GM12872 (cell line): Measurements from ENCODE around the gene RNU4-1.

Experiments
- CTCF ChIP-seq: IDR thresholded peaks from 3 replicates; pipeline ENCODE4 v1.5.1; 2011; ENCODE audit warnings: low read depth, mild to moderate bottlenecking, low read length, moderate library complexity; ENCODE audit not compliant: insufficient read depth

Gene RNU4-1

DNA sequence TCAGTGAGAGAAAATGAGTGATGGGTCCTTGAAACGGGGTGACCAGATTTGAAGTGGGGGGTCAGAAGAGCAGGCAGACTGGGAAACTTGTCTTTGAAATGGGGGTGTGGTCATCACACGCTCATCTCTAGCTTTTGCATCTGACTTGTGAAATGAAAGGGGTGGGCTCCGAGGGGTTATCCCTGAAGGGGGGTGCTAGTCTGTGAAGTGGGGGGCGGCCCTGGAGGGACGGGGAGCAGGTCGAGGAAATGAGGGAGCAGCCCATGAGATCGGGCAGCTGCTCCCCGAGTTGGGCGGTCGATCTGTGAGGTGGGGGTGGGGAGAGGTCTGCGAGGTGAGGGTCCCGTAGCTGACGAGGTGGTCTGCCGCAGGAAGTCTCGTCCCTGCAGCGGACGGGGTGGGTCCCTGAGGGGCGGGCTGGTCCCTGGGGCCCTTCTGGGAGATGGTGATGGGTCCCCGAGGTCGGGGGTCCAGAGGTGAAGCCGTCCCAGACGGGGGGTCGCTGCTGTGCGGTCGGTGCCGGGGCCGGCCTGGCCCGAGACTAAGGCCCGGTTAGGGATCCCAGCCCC lies 28.0 kb downstream of the RNU4-1 start:
- TF ChIP-seq CTCF = no peak

DNA sequence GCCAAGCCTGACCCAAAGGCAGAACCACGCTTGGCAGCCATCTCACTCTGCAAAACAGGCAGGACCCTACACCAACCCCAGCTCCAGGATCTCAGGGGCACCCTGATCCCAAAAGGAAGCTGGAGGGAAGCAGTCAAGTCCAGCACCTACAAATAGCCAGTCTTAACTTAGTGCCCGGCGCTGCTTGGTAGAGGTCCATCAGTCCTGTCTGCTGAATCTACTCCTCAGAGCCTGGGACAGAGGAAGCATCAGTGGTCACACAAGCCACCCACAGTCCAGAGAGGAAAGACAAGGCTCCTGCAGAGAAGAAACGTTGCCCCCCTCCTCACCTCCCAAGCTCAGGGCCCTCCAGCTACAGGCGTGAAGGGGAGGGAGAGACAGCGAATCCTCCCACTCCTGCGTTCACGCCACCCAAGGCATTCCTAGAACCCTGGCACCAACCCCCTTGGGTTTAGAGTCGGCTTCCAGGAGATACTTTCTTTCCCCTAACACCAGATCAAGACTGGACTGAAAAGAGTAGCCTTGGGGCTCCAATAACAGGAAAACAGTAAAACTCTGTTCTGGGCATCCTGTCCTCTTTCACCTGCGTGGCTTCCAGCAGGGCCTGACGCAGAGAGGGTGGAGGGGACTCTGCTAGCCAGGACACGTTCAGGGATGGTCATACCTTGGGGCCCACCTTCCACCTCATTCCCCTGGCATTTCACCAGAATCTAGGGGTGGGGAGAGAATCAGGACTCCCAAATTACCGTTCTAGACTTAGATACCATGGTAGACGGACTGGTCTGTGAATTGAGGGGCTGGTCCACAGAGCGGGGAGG lies 28.7 kb downstream of the RNU4-1 start:
- no peak for TF ChIP-seq CTCF

DNA sequence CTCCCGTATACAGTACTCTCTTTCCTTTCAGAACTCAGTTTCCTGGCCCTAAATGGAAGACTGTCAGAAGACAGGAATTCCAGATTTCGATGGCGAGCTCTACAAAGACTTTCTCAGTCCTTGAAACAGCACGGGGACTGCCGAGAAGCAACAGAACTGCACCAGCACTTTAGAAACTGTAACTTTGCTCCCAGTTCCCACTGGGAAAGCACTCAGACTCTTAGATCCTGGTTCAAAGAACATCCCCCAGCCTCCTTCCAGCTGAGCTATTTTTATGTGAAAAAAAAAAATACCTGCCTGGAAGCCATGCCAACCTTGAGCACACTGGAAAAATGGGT lies 29.3 kb downstream of the RNU4-1 start:
- TF ChIP-seq CTCF = no peak

DNA sequence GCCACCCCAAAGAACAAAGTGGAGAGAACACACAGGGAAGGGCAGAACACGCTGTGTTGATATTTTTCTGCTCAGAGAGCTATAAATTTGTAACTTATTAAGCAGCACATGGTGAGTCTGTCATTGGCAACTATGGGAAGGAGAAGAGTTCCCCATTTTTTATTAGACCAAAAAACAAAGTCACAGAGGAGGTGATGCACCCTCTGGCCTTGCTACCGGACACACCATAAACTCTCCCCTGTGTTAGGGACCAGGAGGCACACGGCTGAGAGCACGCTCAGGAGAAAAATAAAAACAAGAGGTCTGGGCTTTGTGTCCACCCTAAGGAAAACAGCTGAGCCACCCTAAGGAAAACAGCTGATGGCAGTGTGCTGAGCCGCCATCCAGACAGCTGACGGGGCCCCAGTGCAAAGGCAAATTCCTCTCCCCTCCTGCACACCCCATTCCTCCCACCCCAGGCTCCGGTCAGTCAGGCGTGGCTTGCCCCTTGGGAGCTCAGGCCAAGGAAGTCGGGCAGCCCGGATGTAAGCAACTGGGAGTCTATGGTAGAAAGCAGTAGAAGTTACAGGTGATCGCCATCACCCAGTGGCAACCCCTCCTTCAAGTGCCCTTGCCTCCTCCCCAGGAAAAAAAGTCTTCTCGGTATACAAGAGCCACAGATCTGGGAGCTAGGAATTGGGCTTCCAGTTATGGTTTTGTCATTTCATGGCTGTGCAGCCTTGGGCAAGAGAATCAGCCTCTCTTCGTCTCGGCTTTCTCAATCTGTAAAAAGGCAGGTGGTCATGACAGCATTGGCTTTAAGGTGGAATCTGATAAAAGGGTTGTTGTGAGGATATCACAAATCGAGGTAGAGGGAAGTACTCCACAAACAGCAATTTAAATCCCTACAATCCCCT lies 29.9 kb downstream of the RNU4-1 start:
- no peak for TF ChIP-seq CTCF

- TF ChIP-seq CTCF = no peak
Measured at GRCh38 chr12:120261951-120262851, 30.8 kb downstream of the RNU4-1 start.

GRCh38 chr12:120260607-120261006 lies 32.4 kb downstream of the RNU4-1 start:
- no peak for TF ChIP-seq CTCF
